ENCODE data around the gene ARID3A.
A peak's percentile ranks its signal among the peaks of the same experiment; 100 is the strongest.

Gene ARID3A

DNA sequence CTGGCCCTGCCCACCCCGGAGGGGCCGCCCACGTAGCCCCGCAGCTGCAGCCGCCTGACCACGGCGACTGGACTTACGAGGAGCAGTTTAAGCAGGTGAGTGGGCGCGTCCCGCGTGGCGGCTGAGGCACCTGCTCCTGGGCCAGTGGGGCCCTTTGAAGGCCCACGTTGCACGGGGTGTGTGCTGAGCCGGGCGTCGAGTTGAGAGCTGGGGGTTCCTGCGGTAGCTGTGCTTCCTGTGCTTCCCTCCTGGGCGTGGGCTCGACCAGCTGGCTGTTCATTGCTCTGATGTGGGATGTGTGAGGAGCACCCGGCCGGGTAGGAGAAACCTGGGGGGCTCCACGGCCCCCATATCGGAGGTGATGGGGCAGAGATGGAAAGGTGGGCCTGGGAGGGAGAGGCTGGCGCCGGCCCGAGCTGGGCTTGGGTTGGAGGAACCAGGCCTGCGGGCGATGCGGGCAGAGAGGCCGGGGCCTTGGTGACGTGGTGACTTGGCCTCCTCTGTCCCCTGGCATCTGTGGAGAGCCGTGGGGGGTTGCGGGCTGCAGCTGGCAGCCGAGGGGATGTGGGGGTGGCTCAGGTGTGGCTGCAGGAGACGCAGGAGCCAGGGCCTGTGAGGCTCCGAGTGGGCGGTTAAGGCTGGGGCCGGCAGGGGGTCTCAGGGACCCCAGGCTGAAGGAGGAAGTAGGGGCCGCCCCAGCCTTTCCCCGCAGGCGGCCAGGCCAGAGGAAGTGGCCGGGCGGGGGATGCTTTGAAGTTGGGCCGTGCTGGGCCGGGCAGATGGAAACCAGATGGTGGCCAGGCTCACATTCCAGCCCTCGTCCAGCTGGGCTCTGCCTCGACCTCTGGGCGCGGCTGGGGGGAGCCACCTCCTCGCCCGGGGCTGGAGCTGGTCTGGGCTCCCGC lies 7.1 kb downstream of the ARID3A start:
- DNase-seq, result peak; percentile 68

DNA sequence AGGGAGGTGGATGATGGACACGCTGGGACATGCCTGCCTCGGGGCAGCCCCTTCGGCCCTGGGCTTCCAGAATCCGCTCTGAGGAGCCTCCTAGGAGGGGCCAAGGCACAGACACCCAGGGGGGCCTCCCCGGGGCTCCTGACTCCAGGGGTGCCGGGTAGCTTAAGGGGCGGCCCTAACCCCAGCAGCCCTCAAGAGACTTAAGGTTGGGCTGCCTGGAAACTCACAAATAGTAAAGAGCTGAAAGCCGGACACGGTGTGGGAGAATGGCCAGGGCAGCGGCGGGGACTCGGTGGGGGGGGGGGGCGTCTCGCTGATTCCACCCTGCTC lies 7.7 kb downstream of the ARID3A start:
- DNase-seq, result no peak

DNA sequence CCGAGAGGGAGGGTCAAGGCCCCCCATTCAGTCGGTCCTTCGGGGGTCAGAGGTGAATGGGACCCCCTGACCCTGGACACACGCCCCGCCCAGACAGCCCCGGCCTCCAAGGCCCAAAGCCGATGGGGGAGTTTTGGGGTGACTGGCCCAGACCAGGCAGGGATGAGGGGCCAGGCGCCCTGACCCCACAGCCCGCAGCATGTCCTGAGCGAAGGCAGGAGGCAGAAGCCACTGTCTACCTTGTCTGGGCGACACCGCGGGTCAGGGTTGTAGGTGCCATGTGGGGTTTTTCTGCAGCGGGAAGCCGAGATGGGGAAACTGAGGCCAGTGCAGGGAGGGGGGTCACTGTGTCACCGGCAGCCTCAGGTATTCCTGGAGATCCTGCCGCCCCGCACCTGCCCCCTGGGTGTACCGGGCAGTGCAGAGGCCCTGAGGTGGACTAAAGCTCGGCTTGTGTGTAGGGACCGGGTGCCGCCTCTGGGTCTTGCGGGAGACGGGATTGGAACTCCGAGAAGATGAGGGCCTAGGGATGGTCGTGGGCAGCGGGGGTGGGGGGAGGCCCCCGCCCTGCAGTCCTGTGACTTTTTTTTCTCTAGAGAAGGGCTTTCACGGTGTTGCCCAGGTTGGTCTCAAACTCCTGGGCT lies 8.5 kb downstream of the ARID3A start:
- no peak for DNase-seq

DNA sequence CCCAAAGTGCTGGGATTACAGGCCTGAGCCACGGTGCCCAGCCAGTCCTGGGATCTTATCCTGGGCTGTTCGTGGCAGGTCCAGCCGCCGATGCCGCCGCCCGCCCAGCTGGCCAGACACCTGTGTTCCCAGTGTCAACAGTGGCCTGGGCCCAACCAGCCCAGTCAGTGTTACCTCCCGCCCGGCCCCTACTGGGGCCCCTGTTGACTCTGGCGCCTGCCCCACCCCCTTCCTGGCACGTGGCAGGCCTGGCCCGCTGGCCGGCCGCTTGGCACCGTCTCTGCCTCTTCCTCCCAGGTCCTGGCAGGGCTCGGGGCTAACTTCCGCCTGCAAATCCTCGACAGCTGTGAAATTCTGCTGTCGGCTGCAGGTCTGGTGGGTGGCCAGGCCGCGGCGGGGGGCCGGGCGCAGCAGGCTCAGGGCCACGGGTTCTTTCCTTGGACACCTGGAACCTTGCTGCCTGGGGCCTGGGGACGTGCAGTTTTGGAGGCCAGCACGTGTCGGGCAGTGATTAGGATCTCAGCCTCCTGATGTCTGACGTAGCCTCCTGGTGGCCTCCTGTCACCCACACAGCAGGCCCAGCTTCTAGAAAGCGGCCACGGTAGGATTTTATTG lies 9.1 kb downstream of the ARID3A start:
- no peak for DNase-seq

DNA sequence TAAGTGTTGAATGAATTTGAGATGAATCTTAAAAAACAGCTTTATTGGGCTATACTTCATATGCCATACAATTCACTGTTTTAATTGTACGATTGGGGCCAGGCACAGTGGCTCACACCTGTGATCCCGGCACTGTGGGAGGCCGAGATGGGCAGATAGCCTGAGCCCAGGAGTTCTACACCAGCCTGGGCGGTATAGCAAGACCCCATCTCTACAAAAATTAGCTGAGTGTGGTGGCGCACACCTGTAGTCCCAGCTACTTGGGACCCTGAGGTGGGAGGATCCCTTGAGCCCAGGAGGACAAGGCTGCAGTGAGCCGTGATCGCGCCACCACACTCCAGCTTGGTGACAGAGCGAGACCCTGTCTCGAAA lies 10.3 kb downstream of the ARID3A start:
- DNase-seq, result no peak

DNA sequence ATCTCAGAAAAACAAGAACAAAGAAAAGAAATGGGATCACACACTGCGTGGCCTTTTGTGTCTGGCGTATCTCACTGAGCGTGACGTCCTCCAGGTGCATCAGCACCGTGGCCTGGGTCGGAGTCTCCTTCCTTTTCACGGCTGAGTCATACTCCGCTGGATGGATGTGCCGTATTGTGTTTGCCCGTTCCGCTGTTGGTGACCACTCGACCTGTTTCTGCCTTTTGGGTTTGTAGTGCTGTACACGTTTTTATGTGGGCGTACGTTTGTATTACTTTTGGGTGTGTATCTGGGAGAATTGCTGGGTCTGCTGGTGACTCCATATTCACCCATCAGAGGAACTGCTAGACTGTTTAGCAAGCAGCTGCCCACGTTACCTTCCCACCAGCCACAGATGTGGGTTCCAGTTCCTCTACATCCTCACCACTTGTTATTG lies 11.4 kb downstream of the ARID3A start:
- DNase-seq, result peak; percentile 69

DNA sequence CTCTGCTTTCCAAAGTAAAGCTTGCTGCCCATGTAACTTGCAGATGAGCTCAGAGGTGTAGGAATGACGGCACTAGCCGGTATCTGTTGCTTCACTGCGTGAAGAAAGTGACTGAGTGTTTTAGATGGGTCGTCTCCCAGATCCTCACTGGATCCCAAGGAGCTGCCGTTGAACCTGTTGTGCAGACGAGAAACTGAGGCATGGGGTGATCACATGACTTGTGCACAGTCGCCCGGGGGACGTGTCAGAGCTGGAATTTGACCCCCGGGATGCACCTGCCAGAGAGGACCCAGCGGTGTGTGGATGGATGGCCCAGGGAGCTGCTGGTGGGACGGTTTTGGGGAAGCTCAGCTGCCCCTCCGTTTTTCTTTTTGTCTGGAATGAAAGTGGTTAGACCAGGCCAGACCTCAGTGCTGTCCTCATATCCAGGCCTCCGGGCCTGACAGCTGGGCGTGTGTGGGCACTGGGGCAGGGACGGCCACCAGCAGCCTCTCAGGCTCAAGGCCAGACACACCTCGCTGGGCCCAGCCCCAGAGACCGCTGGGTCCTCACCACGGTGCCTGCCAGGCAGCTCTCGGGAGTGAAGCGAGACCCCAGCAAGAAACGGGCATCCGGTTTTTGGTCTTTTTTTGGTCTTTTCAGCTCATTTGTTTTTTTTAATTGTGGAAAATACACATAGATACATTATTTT lies 12.5 kb downstream of the ARID3A start:
- DNase-seq, result no peak

DNA sequence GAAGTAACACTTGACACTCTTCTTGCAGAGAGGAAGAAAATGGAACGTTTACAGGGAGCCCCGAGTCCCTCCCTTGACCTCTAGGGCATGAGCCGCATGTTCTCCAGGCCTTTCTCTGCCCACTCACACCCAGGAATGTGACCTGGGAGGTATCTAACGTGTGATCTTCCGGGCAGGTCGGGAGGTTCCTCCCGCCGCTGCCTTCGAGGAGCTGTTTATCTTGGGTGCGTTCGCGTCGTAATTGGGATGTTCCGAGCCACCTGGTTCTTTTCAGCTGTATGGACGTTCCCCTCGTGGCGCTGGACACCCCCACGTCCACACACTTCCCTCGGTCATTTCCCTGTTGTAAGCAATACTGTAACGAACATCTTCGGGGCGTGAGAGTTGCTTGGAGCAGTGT lies 13.6 kb downstream of the ARID3A start:
- DNase-seq, result no peak

DNA sequence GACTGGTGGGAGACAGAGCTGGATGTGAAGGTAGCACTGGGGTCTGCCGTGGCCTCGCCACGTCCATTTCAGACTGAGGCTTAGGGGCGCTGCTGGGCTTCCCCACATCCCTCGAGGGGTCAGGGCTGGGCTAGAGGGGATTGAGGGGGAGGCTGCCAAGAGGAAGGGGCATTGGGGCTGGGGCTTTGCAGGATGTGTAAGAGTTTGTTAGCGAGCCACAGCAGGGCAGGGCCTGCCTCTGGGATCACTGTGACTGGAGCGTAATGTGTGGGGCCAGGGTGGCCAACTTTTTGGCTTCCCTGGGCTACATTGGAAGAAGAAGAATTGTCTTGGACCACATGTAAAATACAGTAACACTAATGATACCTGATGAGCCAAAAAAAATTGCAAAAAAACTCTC lies 14.1 kb downstream of the ARID3A start:
- DNase-seq, result no peak

DNA sequence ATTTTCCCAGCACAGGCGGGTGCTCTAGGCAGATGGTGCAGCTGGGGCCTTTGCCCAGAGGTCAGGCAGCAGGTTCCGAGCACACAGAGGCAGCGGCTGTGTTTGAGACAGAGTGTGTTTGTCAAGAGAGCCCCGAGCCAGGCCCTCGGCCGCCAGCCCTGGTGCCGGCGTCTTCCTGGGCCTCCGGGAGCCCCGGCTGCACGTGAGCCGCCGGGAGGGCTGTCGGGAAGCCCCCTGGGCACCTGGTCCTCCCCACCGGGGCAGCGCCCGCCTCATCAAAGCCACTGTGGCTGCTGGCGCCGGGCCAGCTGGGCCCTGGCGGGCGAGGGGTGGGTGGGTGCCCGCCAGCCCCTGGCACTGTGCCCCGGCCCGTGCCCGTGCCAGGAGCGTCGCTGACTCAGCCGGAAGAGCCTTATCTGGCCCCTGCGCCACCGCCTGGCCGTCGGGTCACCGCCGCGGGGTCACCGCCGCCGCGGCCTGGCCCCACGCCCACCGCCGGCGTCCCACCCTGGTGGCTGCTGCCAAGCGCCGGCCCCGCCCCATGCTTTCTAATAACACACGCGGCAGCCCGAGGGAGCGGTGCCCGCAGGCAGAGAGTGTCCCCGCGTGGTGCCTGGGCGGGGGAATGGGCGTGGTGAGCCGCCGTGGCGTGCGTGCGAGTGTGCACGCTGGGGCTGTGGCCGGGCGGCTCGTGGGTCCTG lies 14.9 kb downstream of the ARID3A start:
- peak; percentile 84 for DNase-seq

DNA sequence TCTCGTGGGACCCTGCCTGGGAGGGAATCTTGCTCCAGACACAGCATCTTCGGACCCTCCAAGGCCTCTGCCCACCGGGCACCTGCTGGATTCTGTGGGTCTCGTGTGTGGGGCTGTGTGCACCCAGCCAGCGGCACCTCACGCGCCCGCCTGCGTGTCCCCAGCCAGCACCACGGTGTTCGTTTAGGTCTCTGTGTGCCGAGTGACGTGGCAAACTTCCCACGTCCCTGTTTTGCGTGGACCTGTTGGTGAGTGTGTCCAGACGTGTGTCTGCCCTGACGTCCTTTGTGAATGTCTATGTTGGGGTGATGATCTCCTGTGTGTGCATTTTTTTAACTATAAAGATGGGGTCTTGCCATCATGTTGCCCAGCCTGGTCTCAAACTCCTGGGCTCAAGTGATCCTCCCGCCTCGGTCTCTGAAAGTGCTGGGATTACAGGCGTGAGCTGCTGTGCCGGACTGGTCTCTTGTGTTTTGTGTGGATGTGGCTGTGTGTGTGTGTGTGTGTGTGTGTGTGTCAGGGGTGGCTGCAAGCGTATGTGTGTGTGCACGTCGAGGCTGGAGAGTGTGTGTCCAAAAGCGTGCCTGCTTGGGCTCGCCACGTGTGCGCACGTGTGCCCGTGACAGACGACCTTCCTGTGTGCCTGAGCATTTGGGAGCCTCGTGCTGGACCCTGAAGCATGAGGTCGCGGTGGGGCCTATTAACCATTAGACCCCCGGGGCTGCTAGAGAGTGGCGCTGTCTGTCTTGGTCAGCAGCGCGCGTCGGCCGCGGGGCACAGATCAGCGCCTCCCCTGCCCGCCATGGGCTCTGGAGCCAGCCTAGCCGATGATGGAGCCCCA lies 15.7 kb downstream of the ARID3A start:
- no peak for DNase-seq

DNA sequence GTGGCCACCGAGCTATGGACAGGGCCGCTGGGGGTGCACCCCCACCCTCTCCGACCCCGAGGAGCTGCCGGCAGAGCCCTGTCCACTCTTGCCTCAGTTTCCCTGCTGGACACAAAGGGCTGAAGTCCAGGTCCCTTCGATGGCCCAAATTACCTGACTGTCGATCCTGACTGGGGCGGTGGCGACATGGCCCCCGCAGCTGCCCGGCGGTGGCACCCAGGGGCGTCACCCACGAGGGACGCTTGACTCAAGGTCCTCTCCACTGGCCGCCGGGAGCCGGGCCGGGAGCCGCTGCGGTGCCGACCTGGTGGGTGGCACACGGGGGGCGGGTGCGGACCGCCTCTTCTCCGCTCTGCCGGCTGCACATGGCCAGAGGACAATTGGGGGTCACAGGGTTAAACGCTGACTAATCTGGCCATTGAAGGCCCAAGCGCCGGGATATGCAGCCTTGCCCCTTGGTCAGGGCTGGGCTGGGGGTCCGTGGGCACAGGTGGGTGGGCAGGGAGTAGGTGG lies 16.4 kb downstream of the ARID3A start:
- DNase-seq, result no peak

DNA sequence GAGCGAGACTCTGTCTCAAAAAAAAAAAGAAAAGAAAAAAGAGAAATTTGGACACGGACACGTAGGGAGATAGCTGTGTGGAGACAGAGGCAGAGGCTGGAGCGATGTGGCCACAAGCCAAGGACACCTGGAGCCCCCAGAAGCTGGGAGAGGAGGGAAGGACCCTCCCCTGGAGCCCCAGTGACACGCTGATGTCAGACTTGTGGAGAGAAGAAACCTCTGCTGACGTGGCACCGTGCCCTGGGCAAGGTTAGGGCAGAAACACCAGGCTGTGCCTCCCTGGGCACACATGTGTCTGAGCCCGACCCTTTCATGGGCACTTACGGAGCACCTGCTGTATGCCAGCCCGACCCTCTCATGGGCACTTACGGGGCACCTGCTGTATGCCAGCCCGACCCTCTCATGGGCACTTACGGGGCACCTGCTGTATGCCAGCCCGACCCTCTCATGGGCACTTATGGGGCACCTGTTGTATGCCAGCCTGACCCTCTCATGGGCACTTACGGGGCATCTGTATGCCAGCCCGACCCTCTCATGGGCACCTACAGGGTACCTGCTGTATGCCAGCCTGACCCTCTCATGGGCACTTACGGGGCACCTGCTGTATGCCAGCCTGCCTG lies 17.8 kb downstream of the ARID3A start:
- DNase-seq, result no peak

DNA sequence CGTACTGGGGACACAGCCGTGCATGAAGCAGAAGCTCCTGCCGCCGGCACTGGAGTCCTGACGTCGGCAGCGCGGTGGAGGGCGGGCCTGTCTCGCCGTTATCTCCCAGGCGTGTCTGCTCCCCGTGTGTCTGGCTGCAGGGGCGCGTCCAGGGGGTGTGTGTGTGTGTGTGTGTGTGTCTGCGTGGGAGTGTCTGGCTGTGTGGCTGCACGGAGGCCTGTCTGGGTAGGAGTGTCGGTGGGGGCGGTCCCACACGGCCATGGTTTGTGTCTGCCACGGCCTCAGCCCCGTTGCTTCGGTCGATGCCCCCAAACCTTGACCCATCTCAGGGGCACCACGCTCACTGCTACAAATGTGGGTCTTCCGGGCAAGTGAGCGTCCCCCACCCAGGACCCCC lies 18.3 kb downstream of the ARID3A start:
- DNase-seq, result no peak

DNA sequence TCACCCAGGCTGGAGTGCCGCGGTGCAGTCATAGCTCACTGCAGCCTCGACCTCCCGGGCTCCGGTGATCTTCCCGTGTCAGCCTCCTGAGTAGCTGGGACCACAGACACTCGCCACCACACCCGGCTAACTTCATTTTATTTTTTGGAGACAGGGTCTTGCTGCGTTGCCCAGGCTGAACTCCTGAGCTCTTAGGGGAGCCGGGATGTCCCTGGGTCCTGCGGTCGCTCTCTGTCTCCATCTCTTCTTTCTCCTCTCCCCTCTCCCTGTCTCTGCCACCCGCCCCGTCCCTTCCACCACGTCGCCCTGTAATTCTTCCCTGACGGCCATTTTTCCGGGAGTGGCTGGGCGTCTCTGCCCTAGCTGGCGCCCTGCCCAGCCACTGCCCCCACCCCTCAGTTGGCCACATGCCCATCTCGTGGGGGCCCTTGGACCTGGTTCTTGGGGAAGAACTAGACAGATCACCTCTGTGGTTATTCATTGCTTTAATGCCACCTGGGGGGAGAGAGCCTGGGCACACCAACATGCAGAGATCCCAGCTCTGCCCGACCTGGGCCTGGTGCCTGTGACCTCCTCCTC lies 18.9 kb downstream of the ARID3A start:
- no peak for DNase-seq

DNA sequence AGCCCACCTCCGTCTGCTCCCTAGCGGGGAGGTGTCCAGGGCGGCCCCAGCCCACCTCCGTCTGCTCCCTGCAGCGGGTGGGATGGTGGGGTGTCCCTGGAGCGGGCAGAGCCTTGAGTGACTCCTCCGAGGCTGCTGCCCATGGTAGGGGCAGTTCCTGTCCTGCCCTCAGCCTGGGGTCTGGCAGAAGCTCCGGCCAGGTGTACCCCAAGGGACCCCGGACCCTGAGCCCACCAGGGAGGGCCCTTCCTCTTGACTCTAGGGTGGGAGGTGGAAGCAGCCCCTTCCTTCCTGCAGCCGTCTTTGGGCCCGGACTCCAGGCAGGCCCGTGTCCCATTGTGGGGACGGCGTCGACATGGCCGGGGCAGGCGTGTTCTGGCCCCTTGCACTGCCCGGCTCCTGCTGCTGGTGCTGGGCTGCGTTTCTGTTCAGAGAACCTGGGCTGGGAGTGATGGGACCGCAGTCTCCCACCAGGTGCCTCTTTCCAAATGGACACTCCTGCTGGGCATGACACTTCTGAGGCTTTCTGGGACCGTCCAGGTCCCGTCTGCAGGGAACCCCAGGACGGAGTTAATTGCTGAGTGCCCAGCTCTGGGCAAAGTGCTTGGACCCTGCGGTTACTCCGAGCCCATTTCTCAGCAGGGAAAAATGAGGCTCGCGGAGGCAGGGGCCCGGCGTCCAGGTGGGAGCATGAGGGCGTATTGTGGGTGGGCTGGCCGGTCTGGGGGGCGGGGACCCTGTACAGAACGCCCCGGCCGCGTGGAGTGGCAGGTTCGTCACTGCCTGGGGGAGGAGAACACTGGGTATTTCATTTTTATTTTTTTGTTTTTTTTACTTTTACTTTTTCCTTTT lies 19.8 kb downstream of the ARID3A start:
- DNase-seq, result no peak

DNA sequence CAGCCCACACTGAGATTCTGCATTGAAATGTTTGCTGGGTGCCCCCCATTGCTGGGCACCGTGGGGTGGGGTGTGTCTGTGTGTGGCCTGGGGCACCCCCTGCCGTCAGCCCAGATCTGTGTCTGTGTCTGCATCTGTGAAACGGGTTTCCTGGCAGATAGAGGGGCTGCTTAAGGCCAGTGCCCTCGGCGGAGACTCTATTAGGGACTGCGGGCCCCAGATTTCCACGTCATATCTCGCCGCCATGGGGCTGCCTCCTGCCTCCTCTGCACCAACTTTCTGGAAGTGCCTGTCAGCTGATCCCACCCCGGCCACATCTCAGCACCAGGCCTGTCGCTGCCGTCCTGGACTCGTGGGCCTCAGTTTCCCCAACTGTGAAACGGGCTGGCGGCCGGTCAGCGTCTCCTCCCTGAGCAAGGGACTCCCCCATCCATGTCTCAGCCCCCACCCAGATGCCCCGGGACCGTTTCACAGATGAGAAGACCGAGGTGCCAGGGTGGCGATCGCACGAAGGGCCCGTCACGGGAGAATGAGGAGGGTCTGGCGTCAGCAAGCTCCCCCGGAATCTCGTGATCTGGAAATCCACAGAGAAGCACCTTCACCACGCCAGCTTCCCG lies 21.4 kb downstream of the ARID3A start:
- no peak for DNase-seq

DNA sequence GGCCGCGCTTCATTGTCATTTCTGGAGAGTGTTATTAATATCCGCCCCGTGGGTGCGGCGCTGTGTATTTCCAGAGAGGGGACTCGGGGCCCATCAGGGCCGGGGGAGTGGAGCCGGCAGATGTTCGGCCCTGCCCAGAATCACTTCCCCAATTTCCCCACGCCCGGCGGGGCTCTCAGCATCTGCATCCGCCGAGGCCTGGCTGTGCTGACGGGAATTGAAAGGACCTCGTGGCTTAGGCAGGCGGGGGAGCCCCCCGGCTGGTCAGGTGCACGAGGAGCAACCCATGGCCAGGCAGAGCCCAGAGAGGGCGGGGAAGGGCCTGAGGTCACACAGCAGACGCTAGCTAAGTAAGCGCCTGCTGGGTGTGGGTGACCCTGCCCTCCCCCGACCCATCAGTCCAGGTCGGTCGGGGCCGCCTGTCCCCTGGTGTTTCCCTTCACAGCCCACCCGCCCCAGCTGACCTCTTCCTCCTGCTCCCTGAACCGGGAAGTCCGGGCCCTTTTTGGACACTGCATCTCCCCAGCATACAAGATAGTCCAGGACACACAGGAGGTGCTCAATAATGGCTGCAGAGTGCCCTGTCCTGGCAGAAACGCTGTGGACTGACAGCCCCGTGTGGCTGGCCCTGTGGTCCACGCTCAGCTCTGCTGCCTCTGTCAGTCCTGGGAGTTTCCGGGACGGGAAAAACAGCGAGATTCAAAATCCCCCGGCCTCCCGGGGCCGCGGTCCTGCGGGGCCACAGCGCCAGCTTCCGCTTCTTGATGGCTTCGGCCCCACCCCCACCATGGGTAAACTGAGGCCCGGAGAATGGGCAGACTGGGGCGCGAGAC lies 22.1 kb downstream of the ARID3A start:
- no peak for DNase-seq
